ENCODE measurements around the gene ZNF75A.
"Not testable (repeated sequence)": the region's sequence is repeated elsewhere in the genome, so short reads cannot be mapped to it uniquely, and the experiment has no call there.

Gene ZNF75A

GRCh38 chr16:3305109-3306068 lies at the start of gene ZNF75A, which contains the start of gene TIGD7:
TSS of gene ZNF75A (plus strand) at chr16:3305497. CDS start at chr16:3308429, 2,932 bp downstream.
TSS of gene TIGD7 (minus strand) at chr16:3305430. CDS start at chr16:3300614, 4,816 bp downstream.
- peak; percentile 88 for DNase-seq (ENCODE audit: low spot score)

GRCh38 chr16:3256146-3256865 lies 49.0 kb upstream of the ZNF75A start, which contains the start of gene MEFV:
TSS of gene MEFV (minus strand) at chr16:3256633. CDS start at chr16:3256587, 46 bp downstream.
- no peak for DNase-seq (ENCODE audit: low spot score)

GRCh38 chr16:3256866-3257465 lies 48.3 kb upstream of the ZNF75A start:
- no peak for DNase-seq (ENCODE audit: low spot score)

- DNase-seq (ENCODE audit: low spot score): no peak
Measured at GRCh38 chr16:3259836-3260235, 45.5 kb upstream of the ZNF75A start.

- DNase-seq (ENCODE audit: low spot score): no peak
Measured at GRCh38 chr16:3262517-3262916, 42.8 kb upstream of the ZNF75A start.

GRCh38 chr16:3264137-3265036 lies 40.9 kb upstream of the ZNF75A start:
- peak; percentile 98 for DNase-seq (ENCODE audit: low spot score)

GRCh38 chr16:3266873-3267537 lies 38.3 kb upstream of the ZNF75A start:
- peak; percentile 68 for DNase-seq (ENCODE audit: low spot score)

- DNase-seq (ENCODE audit: low spot score): no peak
Measured at GRCh38 chr16:3268294-3268693, 37.0 kb upstream of the ZNF75A start.

GRCh38 chr16:3270718-3271117 lies 34.6 kb upstream of the ZNF75A start:
- not testable (repeated sequence) for DNase-seq (ENCODE audit: low spot score)

- DNase-seq (ENCODE audit: low spot score): not testable (repeated sequence)
Measured at GRCh38 chr16:3271281-3271680, 34.0 kb upstream of the ZNF75A start.

- DNase-seq (ENCODE audit: low spot score): peak; percentile 39
Measured at GRCh38 chr16:3274490-3274889, 30.8 kb upstream of the ZNF75A start.

GRCh38 chr16:3274947-3275346 lies 30.4 kb upstream of the ZNF75A start:
- DNase-seq (ENCODE audit: low spot score): no peak

GRCh38 chr16:3276679-3277078 lies 28.6 kb upstream of the ZNF75A start:
- DNase-seq (ENCODE audit: low spot score): no peak

GRCh38 chr16:3281222-3281820 lies 24.0 kb upstream of the ZNF75A start:
- DNase-seq (ENCODE audit: low spot score): no peak

GRCh38 chr16:3282103-3282729 lies 23.1 kb upstream of the ZNF75A start:
- DNase-seq (ENCODE audit: low spot score): no peak

GRCh38 chr16:3282730-3283542 lies 22.4 kb upstream of the ZNF75A start, which contains the start of gene ZNF263:
TSS of gene ZNF263 (plus strand) at chr16:3283491. CDS start at chr16:3283819, 328 bp downstream.
- peak; percentile 97 for DNase-seq (ENCODE audit: low spot score)

GRCh38 chr16:3283543-3284447 lies 21.5 kb upstream of the ZNF75A start:
- DNase-seq (ENCODE audit: low spot score): no peak

GRCh38 chr16:3285131-3285530 lies 20.2 kb upstream of the ZNF75A start:
- no peak for DNase-seq (ENCODE audit: low spot score)

All from NAMALWA (cell line).